Astrocyte (in vitro differentiated cells and primary cell): ENCODE measurements around the gene SGSM1.
"Not testable (repeated sequence)": the region's sequence is repeated elsewhere in the genome, so short reads cannot be mapped to it uniquely, and the experiment has no call there.

Experiments
- EZH2 ChIP-seq: IDR thresholded peaks from 2 replicates; pipeline ENCODE4 v1.6.1; 2012; ENCODE audit warnings: mild to moderate bottlenecking, low read length, inconsistent platforms; ENCODE audit not compliant: insufficient read depth
- TF ChIP-seq, protein P1 (sequence below): IDR thresholded peaks from 2 replicates; pipeline ENCODE4 v1.5.1; 2011; ENCODE audit warnings: low read depth, mild to moderate bottlenecking, inconsistent platforms, low read length, moderate library complexity; ENCODE audit not compliant: insufficient read depth

GRCh38 chr22:24907101-24907500 is 101.1 kb downstream of the SGSM1 start:
- TF ChIP-seq, protein P1, sequence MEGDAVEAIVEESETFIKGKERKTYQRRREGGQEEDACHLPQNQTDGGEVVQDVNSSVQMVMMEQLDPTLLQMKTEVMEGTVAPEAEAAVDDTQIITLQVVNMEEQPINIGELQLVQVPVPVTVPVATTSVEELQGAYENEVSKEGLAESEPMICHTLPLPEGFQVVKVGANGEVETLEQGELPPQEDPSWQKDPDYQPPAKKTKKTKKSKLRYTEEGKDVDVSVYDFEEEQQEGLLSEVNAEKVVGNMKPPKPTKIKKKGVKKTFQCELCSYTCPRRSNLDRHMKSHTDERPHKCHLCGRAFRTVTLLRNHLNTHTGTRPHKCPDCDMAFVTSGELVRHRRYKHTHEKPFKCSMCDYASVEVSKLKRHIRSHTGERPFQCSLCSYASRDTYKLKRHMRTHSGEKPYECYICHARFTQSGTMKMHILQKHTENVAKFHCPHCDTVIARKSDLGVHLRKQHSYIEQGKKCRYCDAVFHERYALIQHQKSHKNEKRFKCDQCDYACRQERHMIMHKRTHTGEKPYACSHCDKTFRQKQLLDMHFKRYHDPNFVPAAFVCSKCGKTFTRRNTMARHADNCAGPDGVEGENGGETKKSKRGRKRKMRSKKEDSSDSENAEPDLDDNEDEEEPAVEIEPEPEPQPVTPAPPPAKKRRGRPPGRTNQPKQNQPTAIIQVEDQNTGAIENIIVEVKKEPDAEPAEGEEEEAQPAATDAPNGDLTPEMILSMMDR = not testable (repeated sequence)
- TF ChIP-seq EZH2 = not testable (repeated sequence)
